K562 (cell line): ENCODE measurements around the gene MS4A7. TPM values are rescaled to one million over a fixed set of nuclear protein-coding genes. Genes with fewer than 3 reads are reported as not detected.

ENCODE experiments used
- ATAC-seq: fragments of 200-7000 bp; cut with Tn5 transposase; 3 replicates; pipeline ENCODE4 v1.9.1; 2020; ENCODE audit warnings: moderate library complexity
- BruUV-seq: library from RNA; stranded (reverse); fragments of 400-500 nt; replicated peaks from 2 replicates; lab custom pipeline; 2021; lab: Mats Ljungman, UMichigan
- CTCF ChIA-PET: fragments of 300-600 bp; formaldehyde crosslinking; extraction: SDS; loops from one replicate; lab custom pipeline; 2021; ENCODE audit warnings: low intra/inter-chr PET ratio; lab: Yijun Ruan, JAX
- POLR2A ChIA-PET: fragments of 300-600, 350-650 bp; sonication (Branson Sonifier 250); formaldehyde crosslinking; extraction: SDS; loops from one replicate; lab custom pipeline; 2021; ENCODE audit warnings: antibody characterized with exemption, inconsistent platforms; lab: Yijun Ruan, JAX
- DNase-seq, 4 experiments: peaks; one replicate each; pipeline versions ENCODE4 v3.0.0 to v3.0.0-alpha.2; 2011 to 2018; ENCODE audit warnings: low spot score in 3 of 4, mixed read lengths in 3 of 4; ENCODE audit errors: extremely low read depth in 1 of 4
- FAIRE-seq: peaks from 2 replicates; lab custom pipeline; 2011; peaks lifted over from hg19 to GRCh38; lab: Jason Lieb, UNC
- H2AFZ ChIP-seq: 2 replicates; pipeline ENCODE4 v1.6.0; 2011; ENCODE audit warnings: low read depth, low read length, control low read depth, inconsistent platforms
- H3K27ac ChIP-seq: fragments of 200-600 bp; 3 replicates; pipeline ENCODE4 v1.8.0; 2011; ENCODE audit warnings: low read depth, mild to moderate bottlenecking, control low read depth, inconsistent platforms, low read length, moderate library complexity, mixed read lengths; ENCODE audit errors: extremely low read depth
- H3K27me3 ChIP-seq, 2 experiments: fragments of 300-600 bp in 1 of 2; 2 replicates in 1 of 2; 3 replicates in 1 of 2; pipeline versions ENCODE4 v1.6.0 to v1.8.0; 2011; ENCODE audit warnings: inconsistent platforms in 2 of 2, low read length in 2 of 2, mild to moderate bottlenecking in 1 of 2, mixed read lengths in 1 of 2, moderate library complexity in 1 of 2; ENCODE audit not compliant: control insufficient read depth in 2 of 2, insufficient read depth in 2 of 2
- H3K36me3 ChIP-seq: fragments of 300-600 bp; 3 replicates; pipeline ENCODE4 v1.8.0; 2011; ENCODE audit warnings: mild to moderate bottlenecking, low read length, inconsistent platforms; ENCODE audit not compliant: control insufficient read depth, insufficient read depth
- H3K4me1 ChIP-seq, 2 experiments: fragments of 200-600 bp in 1 of 2; replicated peaks in 1 of 2; 2 replicates in 1 of 2; 3 replicates in 1 of 2; pipeline versions ENCODE4 v1.5.1 to v1.8.0; 2011; ENCODE audit warnings: inconsistent platforms in 2 of 2, low read length in 2 of 2, mild to moderate bottlenecking in 1 of 2, mixed read lengths in 1 of 2, moderate library complexity in 1 of 2; ENCODE audit not compliant: control insufficient read depth in 2 of 2, insufficient read depth in 2 of 2
- H3K4me2 ChIP-seq: 2 replicates; pipeline ENCODE4 v1.6.1; 2011; ENCODE audit warnings: low read length, control low read depth, inconsistent platforms, mixed read lengths; ENCODE audit not compliant: insufficient read depth
- H3K4me3 ChIP-seq: fragments of 200-600 bp; sonication (generic), shearing (Covaris generic); 2 replicates; pipeline ENCODE4 v1.5.1; 2016; ENCODE audit warnings: control low read depth, inconsistent platforms
- H3K79me2 ChIP-seq: fragments of 200-600 bp; 3 replicates; pipeline ENCODE4 v1.8.0; 2011; ENCODE audit warnings: low read length, inconsistent platforms; ENCODE audit not compliant: control insufficient read depth, insufficient read depth
- H3K9ac ChIP-seq, 2 experiments: 2 replicates each; pipeline versions ENCODE4 v1.6.0 to v1.6.1; 2011; ENCODE audit warnings: low read depth in 2 of 2, low read length in 2 of 2, control low read depth in 1 of 2, inconsistent platforms in 1 of 2, mild to moderate bottlenecking in 1 of 2, mixed read lengths in 1 of 2; ENCODE audit not compliant: insufficient read depth in 1 of 2
- H3K9me1 ChIP-seq: one replicate; pipeline ENCODE4 v1.6.0; 2011; ENCODE audit warnings: inconsistent platforms, mild to moderate bottlenecking, low read length, moderate library complexity; ENCODE audit not compliant: control insufficient read depth, insufficient read depth
- H3K9me3 ChIP-seq: replicated peaks from 2 replicates; pipeline ENCODE4 v1.5.1; 2011; ENCODE audit warnings: low read depth, low read length, inconsistent platforms; ENCODE audit not compliant: control insufficient read depth, insufficient read depth
- H4K20me1 ChIP-seq: replicated peaks from 2 replicates; pipeline ENCODE4 v1.6.1; 2011; ENCODE audit warnings: low read length, inconsistent platforms, mixed read lengths; ENCODE audit not compliant: control insufficient read depth, insufficient read depth
- CBX1 ChIP-seq: sonication (generic); IDR thresholded peaks from 2 replicates; pipeline ENCODE4 v1.6.1; 2016; ENCODE audit warnings: antibody characterized with exemption, low read depth, mild to moderate bottlenecking
- CHCHD3 ChIP-seq: fragments of 250-450 bp; sonication (Bioruptor Pico); IDR thresholded peaks from 2 replicates; pipeline ENCODE4 v2.1.2; 2022; ENCODE audit warnings: mild to moderate bottlenecking
- GTF2F1 ChIP-seq: IDR thresholded peaks from 2 replicates; pipeline ENCODE4 v1.6.1; 2011; ENCODE audit warnings: low read depth, low read length, improper control_type of control experiment
- HDAC3 ChIP-seq: fragments of 450-650 bp; IDR thresholded peaks from 2 replicates; pipeline ENCODE4 v1.6.1; 2018; ENCODE audit warnings: borderline replicate concordance, mild to moderate bottlenecking, moderate library complexity; ENCODE audit not compliant: partially characterized antibody
- HNRNPK ChIP-seq: fragments of 200-400 bp; formaldehyde crosslinking; IDR thresholded peaks from one replicate; pipeline ENCODE4 v1.6.1; 2018; ENCODE audit warnings: mild to moderate bottlenecking, low read depth, low read length; ENCODE audit not compliant: poor library complexity, severe bottlenecking
- KLF1 ChIP-seq: fragments of 450-650 bp; IDR thresholded peaks from 2 replicates; pipeline ENCODE4 v1.6.1; 2016; ENCODE audit warnings: missing genetic modification characterization, missing compliant biosample characterization
- PCBP1 ChIP-seq: fragments of 200-400 bp; formaldehyde crosslinking; IDR thresholded peaks from 2 replicates; pipeline ENCODE4 v1.6.1; 2018; ENCODE audit warnings: mild to moderate bottlenecking, low read depth, low read length; ENCODE audit not compliant: poor library complexity, severe bottlenecking
- ZNF140 ChIP-seq: fragments of 250-450 bp; sonication (Bioruptor Pico); IDR thresholded peaks from 2 replicates; pipeline ENCODE4 v1.8.0; 2021; ENCODE audit warnings: moderate library complexity, mild to moderate bottlenecking, inconsistent platforms
- ZNF174 ChIP-seq: fragments of 250-450 bp; sonication (Bioruptor Pico); IDR thresholded peaks from 2 replicates; pipeline ENCODE4 v1.4.0; 2020; ENCODE audit warnings: mild to moderate bottlenecking
- ZNF212 ChIP-seq: fragments of 450-650 bp; formaldehyde crosslinking; IDR thresholded peaks from 2 replicates; pipeline ENCODE4 v1.4.0; 2020; ENCODE audit warnings: mild to moderate bottlenecking
- ZNF224 ChIP-seq: sonication (generic); formaldehyde crosslinking; IDR thresholded peaks from 2 replicates; pipeline ENCODE4 v1.8.0; 2022; ENCODE audit warnings: mild to moderate bottlenecking, missing genetic modification reagents
- WGBS: fragments of 100-300 bp; shearing (Covaris generic); methylation state at CpG from one replicate; pipeline ENCODE4 v1.1.6; 2016; ENCODE audit warnings: low coverage, mixed read lengths; ENCODE audit not compliant: insufficient coverage; ENCODE audit errors: missing lambda C conversion rate; 5-methylcytosine and 5-hydroxymethylcytosine counted together
- in situ Hi-C: fragments of 300-500 bp; cut with MboI; formaldehyde crosslinking; loops from 4 replicates; pipeline ENCODE4 v1.15.0; 2018; ENCODE audit warnings: inconsistent platforms, mixed read lengths
- intact Hi-C: fragments of 100-400 bp; cut with micrococcal nuclease; formaldehyde crosslinking; loops from 2 replicates; pipeline ENCODE4 v1.14.2; 2022
- polyA plus RNA-seq, 8 experiments: library from polyadenylated mRNA; depleted of rRNA in 4 of 8; stranded (reverse) in 5 of 8; unstranded in 3 of 8; fragments of >200 nt; fragmentation: Nextera tagmentation in 2 of 8; fragmentation: Illumina TruSeq in 1 of 8; extraction: Ambion mirVana in 2 of 8; extraction: Trizol in 1 of 8; gene quantifications; 2 replicates each; pipeline versions ENCODE4 v1.2.1 to v1.2.3, GENCODE V29; 2011 to 2014; ENCODE audit warnings: inconsistent platforms in 1 of 8, missing spikeins in 1 of 8
- total RNA-seq, 7 experiments: library from RNA; depleted of rRNA in 6 of 7; stranded (reverse); fragments of >200 nt in 6 of 7; fragmentation: Illumina TruSeq in 2 of 7; extraction: Trizol in 2 of 7; gene quantifications; 2 replicates each; pipeline versions ENCODE4 v1.2.1 to v1.2.3, GENCODE V29; 2011 to 2021; ENCODE audit warnings: low replicate concordance in 1 of 7
- TF ChIP-seq, protein P1 (sequence below), 2 experiments: IDR thresholded peaks in 1 of 2; conservative IDR thresholded peaks in 1 of 2; 2 replicates each; pipeline ENCODE4 v1.6.1; 2016; ENCODE audit warnings: low read depth in 2 of 2, mild to moderate bottlenecking in 1 of 2, missing compliant biosample characterization in 1 of 2, missing genetic modification characterization in 1 of 2, moderate library complexity in 1 of 2
- TF ChIP-seq, protein P2 (sequence below): fragments of 250-450 bp; sonication (Bioruptor Pico); IDR thresholded peaks from 2 replicates; pipeline ENCODE4 v1.8.0; 2021; ENCODE audit warnings: moderate library complexity, mild to moderate bottlenecking, inconsistent platforms

The MS4A7 gene
- total and polyA plus RNA-seq, 9 of the 15 experiments (the other 6 are each of a cell fraction or from before 2014, with no cell fraction given), result not detected

- DNase-seq, result no peak
- Histone ChIP-seq H3K36me3 (no peaks in the 10 kb centered on the region), H3K9me1 (no peaks in the 10 kb centered on the region), H2AFZ (no peak overlapping the region), H4K20me1 (no peaks in the 10 kb centered on the region), H3K9ac (no peak overlapping the region), H3K4me1 (no peaks in the 10 kb centered on the region), H3K4me3 (no peak overlapping the region), H3K9me3 (no peaks in the 10 kb centered on the region), H3K27me3 (peaks cover 0 to 12% of the 10 kb centered on the region in 2 experiments; a peak in 3 of 5 replicates), H3K79me2 (no peaks in the 10 kb centered on the region), H3K4me2 (no peak overlapping the region), H3K27ac (no peak overlapping the region)
- no peak for ATAC-seq
- ChIA-PET POLR2A (interaction anchor here (1.0 kb wide), 1 partner anchor 11 kb away, joined by 3 read pairs; no protein-coding TSS in a partner anchor), CTCF (no interaction called here)
- FAIRE-seq, result no peak
- TF ChIP-seq ZNF224 (CRISPR knock-in tag) (no peak), ZNF174 (CRISPR knock-in tag) (no peak), KLF1 (tag) (no peak), PCBP1 (no peak), ZNF212 (CRISPR knock-in tag) (no peak), HDAC3 (no peak), HNRNPK (no peak), CBX1 (no peak), ZNF140 (CRISPR knock-in tag) (no peak), CHCHD3 (CRISPR knock-in tag) (no peak), GTF2F1 (no peak)
- TF ChIP-seq, protein P1, sequence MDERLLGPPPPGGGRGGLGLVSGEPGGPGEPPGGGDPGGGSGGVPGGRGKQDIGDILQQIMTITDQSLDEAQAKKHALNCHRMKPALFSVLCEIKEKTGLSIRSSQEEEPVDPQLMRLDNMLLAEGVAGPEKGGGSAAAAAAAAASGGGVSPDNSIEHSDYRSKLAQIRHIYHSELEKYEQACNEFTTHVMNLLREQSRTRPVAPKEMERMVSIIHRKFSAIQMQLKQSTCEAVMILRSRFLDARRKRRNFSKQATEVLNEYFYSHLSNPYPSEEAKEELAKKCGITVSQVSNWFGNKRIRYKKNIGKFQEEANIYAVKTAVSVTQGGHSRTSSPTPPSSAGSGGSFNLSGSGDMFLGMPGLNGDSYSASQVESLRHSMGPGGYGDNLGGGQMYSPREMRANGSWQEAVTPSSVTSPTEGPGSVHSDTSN (CRISPR knock-in tag; IDR thresholded peaks at IDR 0.05; ENCODE audit: low read depth), result no peak
- TF ChIP-seq, protein P1 (tag; conservative IDR thresholded peaks at IDR 0.05; ENCODE audit: low read depth), result no peak
- TF ChIP-seq, protein P2, sequence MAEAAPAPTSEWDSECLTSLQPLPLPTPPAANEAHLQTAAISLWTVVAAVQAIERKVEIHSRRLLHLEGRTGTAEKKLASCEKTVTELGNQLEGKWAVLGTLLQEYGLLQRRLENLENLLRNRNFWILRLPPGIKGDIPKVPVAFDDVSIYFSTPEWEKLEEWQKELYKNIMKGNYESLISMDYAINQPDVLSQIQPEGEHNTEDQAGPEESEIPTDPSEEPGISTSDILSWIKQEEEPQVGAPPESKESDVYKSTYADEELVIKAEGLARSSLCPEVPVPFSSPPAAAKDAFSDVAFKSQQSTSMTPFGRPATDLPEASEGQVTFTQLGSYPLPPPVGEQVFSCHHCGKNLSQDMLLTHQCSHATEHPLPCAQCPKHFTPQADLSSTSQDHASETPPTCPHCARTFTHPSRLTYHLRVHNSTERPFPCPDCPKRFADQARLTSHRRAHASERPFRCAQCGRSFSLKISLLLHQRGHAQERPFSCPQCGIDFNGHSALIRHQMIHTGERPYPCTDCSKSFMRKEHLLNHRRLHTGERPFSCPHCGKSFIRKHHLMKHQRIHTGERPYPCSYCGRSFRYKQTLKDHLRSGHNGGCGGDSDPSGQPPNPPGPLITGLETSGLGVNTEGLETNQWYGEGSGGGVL (CRISPR knock-in tag), result no peak
- BruUV-seq, result no TSS peak
- intact Hi-C loops, result no loop called here
- 0% methylated on average over 3 of the region's 3 CpGs for WGBS
- in situ Hi-C loops, result no loop called here
Observed at GRCh38 chr11:60372767-60373166, 5.6 kb upstream of the MS4A7 start.
